ENCODE data around the gene TMEM52.

- no peak for TF ChIP-seq CTCF (IDR thresholded peaks at IDR 0.05)
- TF ChIP-seq POLR2A (IDR thresholded peaks at IDR 0.05), result no peak
- TF ChIP-seq POLR2AphosphoS5 (IDR thresholded peaks at IDR 0.05), result no peak
Observed at GRCh38 chr1:1893997-1894353, 25.1 kb downstream of the TMEM52 start.

All from prostate gland (tissue), 2 donors.